PC-9 (cell line): Measurements from ENCODE around the gene REXO4. TPM values are rescaled to one million over a fixed set of nuclear protein-coding genes. Genes with fewer than 3 reads are reported as not detected.
A peak's percentile ranks its signal among the peaks of the same experiment; 100 is the strongest.

ENCODE experiments used
- BruUV-seq: library from RNA; stranded (reverse); fragments of 400-500 nt; replicated peaks from 2 replicates; lab custom pipeline; 2021; lab: Mats Ljungman, UMichigan
- CTCF ChIA-PET: fragments of 300-600 bp; sonication (Branson Sonifier 250); formaldehyde crosslinking; loops from one replicate; lab custom pipeline; 2022; ENCODE audit warnings: antibody characterized with exemption; lab: Charles Lee
- POLR2A ChIA-PET: fragments of 300-600 bp; sonication (Branson Sonifier 250); formaldehyde crosslinking; loops from one replicate; lab custom pipeline; 2022; ENCODE audit warnings: antibody characterized with exemption; ENCODE audit not compliant: unreplicated experiment; lab: Charles Lee
- DNase-seq, 2 experiments: peaks; one replicate each; pipeline versions ENCODE4 v3.0.0 to v3.0.0-alpha.2; 2015 to 2022; ENCODE audit warnings: mixed read lengths in 1 of 2
- H2AFZ ChIP-seq: fragments of 200-600 bp; sonication (generic); 2 replicates; pipeline ENCODE4 v1.8.1; 2017; ENCODE audit warnings: antibody characterized with exemption
- H3F3A ChIP-seq: fragments of 200-600 bp; sonication (generic); 2 replicates; pipeline ENCODE4 v1.8.1; 2017; ENCODE audit warnings: antibody characterized with exemption, mild to moderate bottlenecking, low read depth; ENCODE audit not compliant: insufficient read depth
- H3K27ac ChIP-seq: fragments of 200-600 bp; sonication (generic); 2 replicates; pipeline ENCODE4 v1.6.1; 2016; ENCODE audit warnings: mixed run types
- H3K27me3 ChIP-seq: fragments of 200-600 bp; sonication (generic); 2 replicates; pipeline ENCODE4 v1.6.1; 2016; ENCODE audit warnings: low read depth, mixed run types; ENCODE audit not compliant: insufficient read depth
- H3K36me3 ChIP-seq: fragments of 200-600 bp; sonication (generic); 2 replicates; pipeline ENCODE4 v1.6.1; 2016; ENCODE audit warnings: low read depth, mixed run types
- H3K4me1 ChIP-seq: fragments of 200-600 bp; sonication (generic); replicated peaks from 2 replicates; pipeline ENCODE4 v1.6.1; 2016; ENCODE audit warnings: mixed run types; ENCODE audit not compliant: insufficient read depth
- H3K4me2 ChIP-seq: fragments of 200-600 bp; sonication (generic); 2 replicates; pipeline ENCODE4 v1.6.1; 2017; ENCODE audit warnings: mixed run types
- H3K4me3 ChIP-seq: fragments of 200-600 bp; sonication (generic); 2 replicates; pipeline ENCODE4 v1.6.1; 2016; ENCODE audit warnings: mixed run types
- H3K79me2 ChIP-seq: fragments of 200-600 bp; sonication (generic); 2 replicates; pipeline ENCODE4 v1.6.1; 2017; ENCODE audit warnings: low read depth, mixed run types
- H3K9me2 ChIP-seq: fragments of 200-600 bp; sonication (generic); 2 replicates; pipeline ENCODE4 v1.8.1; 2017; ENCODE audit warnings: mild to moderate bottlenecking; ENCODE audit not compliant: insufficient read depth
- H3K9me3 ChIP-seq: fragments of 200-600 bp; sonication (generic); 2 replicates; pipeline ENCODE4 v1.8.1; 2016; ENCODE audit warnings: low read depth; ENCODE audit not compliant: insufficient read depth
- H4K20me1 ChIP-seq: fragments of 200-600 bp; sonication (generic); 2 replicates; pipeline ENCODE4 v1.8.1; 2017; ENCODE audit not compliant: insufficient read depth
- CTCF ChIP-seq: fragments of 200-600 bp; sonication (generic); conservative IDR thresholded peaks from 2 replicates; pipeline ENCODE4 v1.6.1; 2017; ENCODE audit warnings: mixed run types, antibody characterized with exemption, mild to moderate bottlenecking, moderate library complexity
- EZH2 ChIP-seq: fragments of 200-600 bp; sonication (generic); IDR thresholded peaks from 2 replicates; pipeline ENCODE4 v1.8.0; 2017; ENCODE audit warnings: antibody characterized with exemption, low read depth
- intact Hi-C: fragments of 100-400 bp; cut with micrococcal nuclease; formaldehyde crosslinking; loops from one replicate; pipeline ENCODE4 v1.10.0; 2022; ENCODE audit not compliant: unreplicated experiment
- total RNA-seq: library from RNA; stranded (reverse); gene quantifications from 2 replicates; pipeline ENCODE4 v1.2.3, GENCODE V29; 2021

The REXO4 gene
- total RNA-seq, 1 experiment from 2014 or later: 32.6 TPM

- H3K27me3 ChIP-seq: peaks cover 41% of the 10 kb centered on the region
- ChIA-PET CTCF (no interaction called here), POLR2A (no interaction called here)
- H3K4me1 ChIP-seq: no peaks in the 10 kb centered on the region
- 0 out of 2 replicates have a peak, but pooled peaks cover under 1% of the 10 kb centered on the region for H4K20me1 ChIP-seq
- H3K79me2 ChIP-seq: no peaks in the 10 kb centered on the region
- no peaks in the 10 kb centered on the region for H3K9me2 ChIP-seq
- no peaks in the 10 kb centered on the region for H3K36me3 ChIP-seq
- intact Hi-C loops: no loop called here
- TF ChIP-seq CTCF (no peak), EZH2 (no peak)
- no peaks in the 10 kb centered on the region for H3K9me3 ChIP-seq
- no peak overlapping the region for H3K4me2 ChIP-seq
- H3K27ac ChIP-seq: no peak overlapping the region
- no peak overlapping the region for H3K4me3 ChIP-seq
- H3F3A ChIP-seq: no peaks in the 10 kb centered on the region
- no peak for DNase-seq
- no TSS peak for BruUV-seq
- no peak overlapping the region for H2AFZ ChIP-seq
Measured at GRCh38 chr9:133397895-133398294, 19.9 kb downstream of the REXO4 start.

GRCh38 chr9:133397370-133397769 lies 20.4 kb downstream of the REXO4 start:
- intact Hi-C loops: no loop called here
- CTCF ChIA-PET: no interaction called here
- TF ChIP-seq EZH2 (no peak), CTCF (no peak)

GRCh38 chr9:133396952-133397351 lies 20.9 kb downstream of the REXO4 start:
- H3K36me3 ChIP-seq: no peaks in the 10 kb centered on the region
- TF ChIP-seq CTCF: peak; percentile 30; the same call in 1 of the 2 replicates
- no peak for TF ChIP-seq EZH2
- no peaks in the 10 kb centered on the region for H3K9me2 ChIP-seq
- no peak overlapping the region for H3K4me3 ChIP-seq
- no peak overlapping the region for H2AFZ ChIP-seq
- no peaks in the 10 kb centered on the region for H3K9me3 ChIP-seq
- H3K4me1 ChIP-seq: no peaks in the 10 kb centered on the region
- H4K20me1 ChIP-seq: no peaks in the 10 kb centered on the region
- ChIA-PET CTCF (no interaction called here), POLR2A (interaction anchor here (0.5 kb wide), 1 partner anchor 53 kb away, joined by 6 read pairs; no protein-coding TSS in a partner anchor)
- intact Hi-C loops: no loop called here
- H3K4me2 ChIP-seq: no peak overlapping the region
- BruUV-seq: no TSS peak
- peaks cover 41% of the 10 kb centered on the region for H3K27me3 ChIP-seq
- no peaks in the 10 kb centered on the region for H3F3A ChIP-seq
- DNase-seq: no peak
- no peaks in the 10 kb centered on the region for H3K79me2 ChIP-seq
- H3K27ac ChIP-seq: no peak overlapping the region

More at GRCh38 chr9:133397370-133397769, 20.4 kb downstream of the REXO4 start:
- H3K4me1 ChIP-seq: no peaks in the 10 kb centered on the region
- no TSS peak for BruUV-seq
- H3K4me3 ChIP-seq: no peak overlapping the region
- no peaks in the 10 kb centered on the region for H4K20me1 ChIP-seq
- no peaks in the 10 kb centered on the region for H3K9me2 ChIP-seq
- POLR2A ChIA-PET: interaction anchor here (0.5 kb wide), 1 partner anchor 52 kb away, joined by 6 read pairs; no protein-coding TSS in a partner anchor
- H3K36me3 ChIP-seq: no peaks in the 10 kb centered on the region
- no peaks in the 10 kb centered on the region for H3K79me2 ChIP-seq
- peaks cover 41% of the 10 kb centered on the region for H3K27me3 ChIP-seq
- no peaks in the 10 kb centered on the region for H3F3A ChIP-seq
- no peak overlapping the region for H3K27ac ChIP-seq
- no peak overlapping the region for H2AFZ ChIP-seq
- H3K4me2 ChIP-seq: no peak overlapping the region
- DNase-seq: no peak
- no peaks in the 10 kb centered on the region for H3K9me3 ChIP-seq
